Left lung (tissue), 10 donors: ENCODE measurements around the gene SLC39A2. TPM values are rescaled to one million over a fixed set of nuclear protein-coding genes. Genes with fewer than 3 reads are reported as not detected.

ENCODE experiments used
- ATAC-seq: fragments of 200-7000 bp; cut with Tn5 transposase; one replicate; pipeline ENCODE4 v1.9.1; 2020; ENCODE audit warnings: moderate library complexity
- DNase-seq, 4 donors: peaks; one replicate each; pipeline ENCODE4 v3.0.0-alpha.2; 2013 to 2020
- H3K27ac ChIP-seq, 2 donors: fragments of 200-600 bp; sonication (generic) in 1 of 2; one replicate each; pipeline versions ENCODE4 v1.5.0 to v1.8.0; 2020 to 2021
- H3K27me3 ChIP-seq, 2 donors: fragments of 200-600 bp; sonication (generic) in 1 of 2; one replicate each; pipeline versions ENCODE4 v1.5.0 to v1.8.0; 2020 to 2021
- H3K36me3 ChIP-seq, 2 donors: fragments of 200-600 bp; sonication (generic) in 1 of 2; one replicate each; pipeline versions ENCODE4 v1.5.0 to v1.8.0; 2020 to 2021
- H3K4me1 ChIP-seq, 2 donors: fragments of 200-600 bp; one replicate each; pipeline ENCODE4 v1.8.0; 2021
- H3K4me3 ChIP-seq, 2 donors: fragments of 200-600 bp; sonication (generic) in 1 of 2; one replicate each; pipeline versions ENCODE4 v1.5.0 to v1.8.0; 2020 to 2021; ENCODE audit warnings: mild to moderate bottlenecking in 1 of 2
- H3K9me3 ChIP-seq, 2 donors: fragments of 200-600 bp; sonication (generic) in 1 of 2; one replicate each; pipeline versions ENCODE4 v1.5.0 to v1.8.0; 2020 to 2021
- intact Hi-C, 2 donors: fragments of 100-400 bp; cut with DNase I; formaldehyde crosslinking; loops; one replicate each; pipeline versions ENCODE4 v1.11.2 to v1.14.2; 2022
- polyA plus RNA-seq, 6 donors: library from polyadenylated mRNA; unstranded; fragments of 120-200 nt; gene quantifications; one replicate each; pipeline ENCODE4 v1.2.1, GENCODE V29; 2013; ENCODE audit not compliant: insufficient read length in 6 of 6
- total RNA-seq, 2 donors: library from RNA; stranded (reverse); fragmentation: NEBNext Ultra II Directional; extraction: Animal tissue kit (Norgen Biotek cat#: 25700); gene quantifications; one replicate each; pipeline ENCODE4 v1.2.1, GENCODE V29; 2021
- TF ChIP-seq, protein P1 (sequence below), 2 donors: fragments of 200-600 bp; sonication (generic) in 1 of 2; IDR thresholded peaks; one replicate each; pipeline versions ENCODE4 v1.5.0 to v1.8.0; 2021; ENCODE audit warnings: antibody characterized with exemption in 2 of 2
- donor health status: DM: no; HTN: yes; CAD: no.
- donor health status: DM: no; HTN: no; CAD: no.

SLC39A2 gene
- total and polyA plus RNA-seq, 8 donors: 0.10 to 0.50 (median 0.28) TPM; not detected in 2

DNA sequence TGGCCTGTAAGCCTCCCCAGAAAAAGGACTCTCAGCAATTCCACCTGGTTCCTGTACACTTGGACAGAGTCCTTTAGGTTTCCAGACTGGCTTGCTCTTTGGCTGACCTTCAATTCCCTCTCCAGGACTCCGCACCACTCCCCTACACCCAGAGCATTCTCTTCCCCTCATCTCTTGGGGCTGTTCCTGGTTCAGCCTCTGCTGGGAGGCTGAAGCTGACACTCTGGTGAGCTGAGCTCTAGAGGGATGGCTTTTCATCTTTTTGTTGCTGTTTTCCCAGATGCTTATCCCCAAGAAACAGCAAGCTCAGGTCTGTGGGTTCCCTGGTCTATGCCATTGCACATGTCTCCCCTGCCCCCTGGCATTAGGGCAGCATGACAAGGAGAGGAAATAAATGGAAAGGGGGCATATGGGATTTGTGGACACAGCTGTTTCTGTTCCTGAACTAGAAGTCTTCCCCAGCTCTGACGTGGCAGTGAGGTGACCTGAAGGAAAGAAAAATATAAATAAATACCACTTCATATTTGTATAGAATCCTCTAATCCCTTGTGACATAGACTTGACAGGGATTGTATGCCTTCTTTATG, 44.4 kb downstream of the SLC39A2 start:
- Histone ChIP-seq H3K9me3 (no peaks in the 10 kb centered on the region), H3K4me3 (no peak overlapping the region), H3K36me3 (no peaks in the 10 kb centered on the region), H3K27ac (no peak overlapping the region), H3K27me3 (peaks cover 0 to 5% of the 10 kb centered on the region in 2 donors), H3K4me1 (peaks cover 24 to 31% of the 10 kb centered on the region in 2 donors)
- TF ChIP-seq, protein P1, sequence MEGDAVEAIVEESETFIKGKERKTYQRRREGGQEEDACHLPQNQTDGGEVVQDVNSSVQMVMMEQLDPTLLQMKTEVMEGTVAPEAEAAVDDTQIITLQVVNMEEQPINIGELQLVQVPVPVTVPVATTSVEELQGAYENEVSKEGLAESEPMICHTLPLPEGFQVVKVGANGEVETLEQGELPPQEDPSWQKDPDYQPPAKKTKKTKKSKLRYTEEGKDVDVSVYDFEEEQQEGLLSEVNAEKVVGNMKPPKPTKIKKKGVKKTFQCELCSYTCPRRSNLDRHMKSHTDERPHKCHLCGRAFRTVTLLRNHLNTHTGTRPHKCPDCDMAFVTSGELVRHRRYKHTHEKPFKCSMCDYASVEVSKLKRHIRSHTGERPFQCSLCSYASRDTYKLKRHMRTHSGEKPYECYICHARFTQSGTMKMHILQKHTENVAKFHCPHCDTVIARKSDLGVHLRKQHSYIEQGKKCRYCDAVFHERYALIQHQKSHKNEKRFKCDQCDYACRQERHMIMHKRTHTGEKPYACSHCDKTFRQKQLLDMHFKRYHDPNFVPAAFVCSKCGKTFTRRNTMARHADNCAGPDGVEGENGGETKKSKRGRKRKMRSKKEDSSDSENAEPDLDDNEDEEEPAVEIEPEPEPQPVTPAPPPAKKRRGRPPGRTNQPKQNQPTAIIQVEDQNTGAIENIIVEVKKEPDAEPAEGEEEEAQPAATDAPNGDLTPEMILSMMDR (IDR thresholded peaks at IDR 0.05): no peak
- ATAC-seq: no peak
- DNase-seq: no peak
- intact Hi-C loops: no loop called here

DNA sequence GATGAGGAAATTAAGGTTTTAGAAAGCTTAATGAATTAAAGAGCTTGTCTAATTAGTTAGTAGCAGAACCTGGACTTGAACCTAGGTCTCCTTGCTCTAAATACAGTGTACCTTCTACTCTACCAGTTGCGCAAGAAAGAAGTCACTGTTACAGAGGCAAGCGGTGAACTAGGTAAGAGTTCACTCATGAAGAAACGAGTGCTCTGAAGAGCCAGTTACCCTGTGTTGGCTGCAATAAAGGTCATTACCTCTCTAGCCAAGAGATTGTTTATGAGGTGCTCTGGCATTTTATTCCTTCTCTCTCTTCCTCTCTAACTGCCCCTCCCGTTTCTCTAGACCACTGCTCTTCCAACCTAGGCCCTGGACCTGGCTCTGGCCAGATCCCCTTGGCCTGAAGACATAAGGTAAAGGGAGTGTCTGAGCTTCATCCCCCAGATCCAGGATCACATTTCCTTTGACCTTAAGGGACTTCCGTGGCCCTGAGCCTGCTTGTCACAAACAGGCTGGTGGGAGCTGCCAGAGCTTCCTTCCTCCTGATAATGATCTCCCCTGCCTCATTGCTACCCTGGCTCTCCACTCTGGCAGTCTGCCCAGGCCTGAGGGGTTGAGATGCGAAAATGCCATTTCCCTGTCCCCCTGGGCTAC, 45.0 kb downstream of the SLC39A2 start:
- Histone ChIP-seq H3K4me1 (peaks cover 18 to 25% of the 10 kb centered on the region in 2 donors), H3K4me3 (no peak overlapping the region), H3K9me3 (no peaks in the 10 kb centered on the region), H3K36me3 (no peaks in the 10 kb centered on the region), H3K27ac (no peak overlapping the region), H3K27me3 (peaks cover 0 to 5% of the 10 kb centered on the region in 2 donors)
- intact Hi-C loops: no loop called here
- DNase-seq (no peak), ATAC-seq (peak; percentile 64)
- TF ChIP-seq, protein P1 (IDR thresholded peaks at IDR 0.05): no peak

DNA sequence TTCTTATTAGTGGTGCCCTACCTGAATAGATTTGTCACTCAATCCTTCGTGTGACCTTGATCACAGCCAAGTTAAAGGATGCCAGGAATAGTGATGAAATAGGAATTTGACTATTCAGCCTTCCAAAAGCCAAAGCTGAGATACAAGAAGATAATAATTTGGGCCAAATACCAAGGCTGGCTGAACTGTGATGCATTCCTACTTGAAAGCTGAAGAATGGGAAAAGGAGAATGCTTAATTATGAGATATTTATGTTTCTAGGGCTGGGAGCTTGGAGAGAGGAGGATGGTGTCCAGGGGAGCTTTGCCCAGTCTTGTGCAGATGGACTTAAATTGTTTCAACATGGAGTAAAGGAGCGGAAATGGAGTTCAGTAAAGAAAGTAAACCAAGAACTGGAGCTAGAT, 48.3 kb downstream of the SLC39A2 start:
- no peaks in the 10 kb centered on the region for H3K36me3 ChIP-seq
- TF ChIP-seq, protein P1 (IDR thresholded peaks at IDR 0.05): no peak
- H3K4me3 ChIP-seq: no peak overlapping the region
- peaks cover 7 to 9% of the 10 kb centered on the region in 2 donors for H3K4me1 ChIP-seq
- intact Hi-C loops: no loop called here
- ATAC-seq (no peak), DNase-seq (no peak)
- H3K9me3 ChIP-seq: no peaks in the 10 kb centered on the region
- peaks cover 0 to 5% of the 10 kb centered on the region in 2 donors for H3K27me3 ChIP-seq
- H3K27ac ChIP-seq: no peak overlapping the region

DNA sequence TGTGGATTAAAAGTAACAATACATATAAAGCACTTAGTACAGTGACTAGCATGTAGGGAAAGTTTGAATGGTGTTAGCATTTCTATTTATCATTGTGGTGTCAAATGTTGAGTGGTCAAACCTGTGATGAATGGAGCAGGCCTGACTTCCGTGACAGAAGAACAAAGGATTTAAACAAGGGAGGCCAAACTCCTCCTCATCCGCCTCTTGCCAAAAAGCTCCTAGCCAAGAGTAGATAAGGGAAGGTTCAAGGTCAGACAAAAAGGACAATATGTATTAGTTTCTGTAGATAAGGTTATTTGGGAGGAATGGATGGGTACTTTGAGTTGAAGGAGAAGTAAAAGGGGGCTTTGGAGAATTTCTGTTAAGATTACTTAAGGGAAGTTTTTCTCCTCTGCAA, 49.5 kb downstream of the SLC39A2 start:
- Histone ChIP-seq H3K27ac (no peak overlapping the region), H3K9me3 (no peaks in the 10 kb centered on the region), H3K4me3 (no peak overlapping the region), H3K4me1 (peaks cover 6 to 7% of the 10 kb centered on the region in 2 donors), H3K27me3 (no peaks in the 10 kb centered on the region), H3K36me3 (no peaks in the 10 kb centered on the region)
- no peak for ATAC-seq
- TF ChIP-seq, protein P1 (IDR thresholded peaks at IDR 0.05): no peak
- intact Hi-C loops: no loop called here
- DNase-seq: no peak

DNA sequence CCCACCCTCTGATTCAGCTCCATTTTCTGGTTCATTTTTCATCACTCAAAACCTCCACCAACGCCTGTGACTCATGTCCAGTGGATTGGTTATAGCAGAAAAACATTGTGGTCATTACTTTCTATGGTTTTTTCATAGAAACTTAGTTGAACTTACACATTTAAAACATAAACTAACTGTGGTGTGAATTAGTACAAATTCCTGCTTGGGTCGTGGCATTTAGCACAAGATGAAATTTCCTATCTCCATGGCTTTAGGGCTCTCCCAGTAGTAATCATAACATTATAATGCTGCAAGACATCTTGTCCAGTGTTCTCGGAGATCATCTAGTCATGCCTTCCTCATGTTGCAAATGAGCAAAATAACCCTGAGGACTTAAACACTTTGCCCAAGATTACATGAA, 50.2 kb downstream of the SLC39A2 start:
- intact Hi-C loops: no loop called here
- TF ChIP-seq, protein P1 (IDR thresholded peaks at IDR 0.05): no peak
- H3K27me3 ChIP-seq: no peaks in the 10 kb centered on the region

More for the DNA sequence above, 50.2 kb downstream of the SLC39A2 start:
- no peak overlapping the region for H3K27ac ChIP-seq
- DNase-seq (no peak), ATAC-seq (no peak)
- H3K4me3 ChIP-seq: no peak overlapping the region
- no peaks in the 10 kb centered on the region for H3K36me3 ChIP-seq
- no peaks in the 10 kb centered on the region for H3K9me3 ChIP-seq
- H3K4me1 ChIP-seq: peaks cover 0 to under 1% of the 10 kb centered on the region in 2 donors
